ENCODE measurements around the gene UQCRFS1.

Gene UQCRFS1

GRCh38 chr19:29188289-29189032 is 24.5 kb downstream of the UQCRFS1 start:
- no peak for DNase-seq (ENCODE audit: low read depth)
- no peak overlapping the region for H3K4me3 ChIP-seq (ENCODE audit: low read length)
- no peak for TF ChIP-seq CTCF (IDR thresholded peaks at IDR 0.05; ENCODE audit: insufficient read depth, low read depth, low read length, missing control alignments)

GRCh38 chr19:29187676-29188075 is 25.3 kb downstream of the UQCRFS1 start:
- DNase-seq (ENCODE audit: low read depth) = no peak
- no peak for TF ChIP-seq CTCF (IDR thresholded peaks at IDR 0.05; ENCODE audit: insufficient read depth, low read depth, low read length, missing control alignments)

GRCh38 chr19:29185427-29185826 is 27.5 kb downstream of the UQCRFS1 start:
- no peak for DNase-seq (ENCODE audit: low read depth)
- TF ChIP-seq CTCF (IDR thresholded peaks at IDR 0.05; ENCODE audit: insufficient read depth, low read depth, low read length, missing control alignments) = no peak
- no peak overlapping the region for H3K4me3 ChIP-seq (ENCODE audit: low read length)

More at GRCh38 chr19:29187676-29188075, 25.3 kb downstream of the UQCRFS1 start:
- H3K4me3 ChIP-seq (ENCODE audit: low read length) = no peak overlapping the region

DNA sequence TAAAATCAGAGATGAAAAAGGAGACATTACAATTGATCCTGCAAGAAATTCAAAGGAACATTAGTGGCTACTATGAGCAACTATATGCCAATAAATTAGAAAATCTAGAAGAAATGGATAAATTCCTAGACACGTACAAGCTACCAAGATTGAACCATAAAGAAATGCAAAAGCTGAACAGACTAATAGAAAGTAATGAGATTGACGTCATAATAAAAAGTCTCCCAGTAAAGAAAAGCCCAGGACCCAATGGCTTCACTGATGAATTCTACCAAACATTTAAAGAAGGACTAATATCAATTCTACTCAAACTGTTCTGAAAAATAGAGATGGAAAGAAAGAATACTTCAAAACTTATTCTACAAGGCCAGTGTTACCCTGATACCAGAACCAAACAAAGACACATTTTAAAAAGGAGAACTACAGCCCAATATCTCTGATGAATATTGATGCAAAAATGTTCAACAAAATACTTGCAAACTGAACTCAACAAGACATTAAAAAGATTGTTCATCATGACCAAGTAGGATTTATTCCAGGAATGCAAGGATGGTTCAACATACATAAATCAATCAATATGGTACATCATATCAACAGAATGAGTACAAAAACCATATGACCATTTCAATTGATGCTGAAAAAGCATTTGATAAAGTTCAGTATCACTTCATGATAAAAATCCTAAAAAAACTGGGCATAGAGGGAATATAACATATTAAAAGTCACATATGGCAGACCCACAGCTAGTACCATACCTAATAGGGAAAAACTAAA is 35.8 kb downstream of the UQCRFS1 start:
- no peak overlapping the region for H3K4me3 ChIP-seq (ENCODE audit: low read length)
- DNase-seq (ENCODE audit: low read depth) = no peak
- no peak for TF ChIP-seq CTCF (IDR thresholded peaks at IDR 0.05; ENCODE audit: insufficient read depth, low read depth, low read length, missing control alignments)

GRCh38 chr19:29173896-29174295 is 39.1 kb downstream of the UQCRFS1 start:
- no peak for TF ChIP-seq CTCF (IDR thresholded peaks at IDR 0.05; ENCODE audit: insufficient read depth, low read depth, low read length, missing control alignments)
- DNase-seq (ENCODE audit: low read depth) = no peak
- no peak overlapping the region for H3K4me3 ChIP-seq (ENCODE audit: low read length)

DNA sequence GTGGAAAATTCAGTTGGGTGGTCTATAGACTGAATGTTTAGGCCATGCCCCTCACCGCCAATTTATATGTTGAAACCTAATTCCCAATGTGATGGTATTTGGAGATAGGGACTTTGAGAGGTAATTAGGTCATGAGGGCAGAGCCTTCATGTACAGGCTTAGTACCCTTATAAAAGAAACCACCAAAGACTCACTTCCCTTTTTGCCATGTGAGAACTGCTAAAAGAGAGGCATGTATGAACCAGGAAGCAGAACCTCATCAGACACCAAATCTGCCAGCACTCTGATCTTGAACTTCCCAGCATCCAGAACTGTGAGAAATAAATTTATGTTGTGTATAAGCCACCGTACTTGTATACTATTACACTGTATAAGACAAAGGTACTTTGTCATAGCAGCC is 40.6 kb downstream of the UQCRFS1 start:
- no peak for DNase-seq (ENCODE audit: low read depth)
- TF ChIP-seq CTCF (IDR thresholded peaks at IDR 0.05; ENCODE audit: insufficient read depth, low read depth, low read length, missing control alignments) = no peak
- H3K4me3 ChIP-seq (ENCODE audit: low read length) = no peak overlapping the region
